ENCODE data around the gene LRRC7.

DNA sequence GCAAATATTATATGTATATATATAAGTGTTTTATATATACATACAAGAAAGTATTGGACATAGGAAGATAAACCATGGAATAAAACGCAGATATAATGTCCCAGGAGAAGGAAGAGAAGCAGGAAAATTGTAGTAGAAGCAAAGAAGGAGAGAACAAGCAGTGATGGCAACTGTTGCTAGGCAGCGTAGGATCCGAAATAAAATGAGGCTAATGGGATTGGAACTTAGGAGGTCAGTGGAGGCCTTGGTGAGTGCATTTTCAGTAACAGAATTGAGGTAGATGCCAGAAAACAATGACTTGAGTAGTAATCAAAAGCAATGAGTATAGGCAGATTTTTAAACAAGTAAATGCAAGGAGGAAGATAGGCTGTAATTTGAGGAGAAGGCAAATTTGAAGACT is 265.8 kb downstream of the LRRC7 start:
- TF ChIP-seq POLR2A (IDR thresholded peaks at IDR 0.05): no peak
- TF ChIP-seq, protein P1, sequence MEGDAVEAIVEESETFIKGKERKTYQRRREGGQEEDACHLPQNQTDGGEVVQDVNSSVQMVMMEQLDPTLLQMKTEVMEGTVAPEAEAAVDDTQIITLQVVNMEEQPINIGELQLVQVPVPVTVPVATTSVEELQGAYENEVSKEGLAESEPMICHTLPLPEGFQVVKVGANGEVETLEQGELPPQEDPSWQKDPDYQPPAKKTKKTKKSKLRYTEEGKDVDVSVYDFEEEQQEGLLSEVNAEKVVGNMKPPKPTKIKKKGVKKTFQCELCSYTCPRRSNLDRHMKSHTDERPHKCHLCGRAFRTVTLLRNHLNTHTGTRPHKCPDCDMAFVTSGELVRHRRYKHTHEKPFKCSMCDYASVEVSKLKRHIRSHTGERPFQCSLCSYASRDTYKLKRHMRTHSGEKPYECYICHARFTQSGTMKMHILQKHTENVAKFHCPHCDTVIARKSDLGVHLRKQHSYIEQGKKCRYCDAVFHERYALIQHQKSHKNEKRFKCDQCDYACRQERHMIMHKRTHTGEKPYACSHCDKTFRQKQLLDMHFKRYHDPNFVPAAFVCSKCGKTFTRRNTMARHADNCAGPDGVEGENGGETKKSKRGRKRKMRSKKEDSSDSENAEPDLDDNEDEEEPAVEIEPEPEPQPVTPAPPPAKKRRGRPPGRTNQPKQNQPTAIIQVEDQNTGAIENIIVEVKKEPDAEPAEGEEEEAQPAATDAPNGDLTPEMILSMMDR (IDR thresholded peaks at IDR 0.05): no peak

Measured in esophagus squamous epithelium (tissue), 4 donors.